HG02884 (cell line): ENCODE results near the gene ZNF438.

Source experiments
- ATAC-seq: cut with Tn5 transposase; IDR thresholded peaks from one replicate; pipeline ENCODE4 v1.9.1; 2021; ENCODE audit warnings: mild to moderate bottlenecking, moderate library complexity; ENCODE audit not compliant: unreplicated experiment

ZNF438 gene

DNA sequence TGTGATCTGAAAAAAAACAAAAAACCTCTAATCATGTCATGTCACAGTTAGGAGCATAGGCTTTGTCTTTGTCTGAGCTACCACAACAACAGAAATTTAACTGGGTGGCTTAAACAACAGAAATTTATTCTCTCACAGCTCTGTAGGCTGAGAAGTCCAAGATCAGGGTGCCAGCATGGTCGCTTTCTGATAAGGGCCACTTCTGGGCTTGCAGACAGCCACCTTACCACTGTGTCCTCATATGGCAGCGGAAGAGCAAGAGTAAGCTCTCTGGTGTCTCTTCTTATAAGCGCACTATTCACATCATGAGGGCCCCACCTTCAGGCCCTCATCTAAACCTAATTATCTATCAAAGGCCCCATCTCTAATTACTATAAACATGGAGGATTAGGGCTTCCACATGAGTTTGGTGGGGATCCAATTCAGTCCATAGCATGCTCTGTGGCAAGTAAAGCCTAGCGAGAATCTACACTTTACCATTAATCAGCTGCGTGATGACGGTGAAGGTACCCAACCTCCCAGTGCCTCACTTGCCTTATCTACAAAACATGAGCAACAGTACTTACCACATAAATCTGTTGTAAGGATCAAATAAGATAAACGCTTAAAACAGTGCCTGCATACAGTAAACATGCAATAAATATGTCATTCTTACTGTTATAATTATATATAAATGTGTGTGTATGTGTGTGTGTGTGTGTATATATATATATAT is 17.3 kb downstream of the ZNF438 start:
- no peak for ATAC-seq

DNA sequence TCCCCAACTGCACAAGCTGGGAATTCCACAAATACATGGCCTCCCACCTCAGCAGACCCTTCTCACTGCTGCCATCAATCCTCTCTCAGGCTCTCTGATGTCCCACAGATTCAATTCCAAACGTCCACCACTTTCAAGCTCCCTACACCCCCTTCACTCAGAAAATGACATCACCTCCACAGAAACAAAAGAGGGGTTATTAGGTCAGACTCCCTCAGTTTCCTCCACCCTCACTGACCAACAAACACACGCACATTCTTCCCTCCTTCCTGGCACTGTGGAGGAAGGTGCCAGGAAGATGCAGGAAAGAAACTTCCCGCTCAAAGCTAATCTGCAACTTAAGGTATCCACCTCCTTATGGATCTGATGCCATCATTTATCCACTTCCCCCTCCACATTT is 18.3 kb downstream of the ZNF438 start:
- ATAC-seq: no peak

GRCh38 chr10:31011665-31012022 is 20.0 kb downstream of the ZNF438 start:
- ATAC-seq: no peak

DNA sequence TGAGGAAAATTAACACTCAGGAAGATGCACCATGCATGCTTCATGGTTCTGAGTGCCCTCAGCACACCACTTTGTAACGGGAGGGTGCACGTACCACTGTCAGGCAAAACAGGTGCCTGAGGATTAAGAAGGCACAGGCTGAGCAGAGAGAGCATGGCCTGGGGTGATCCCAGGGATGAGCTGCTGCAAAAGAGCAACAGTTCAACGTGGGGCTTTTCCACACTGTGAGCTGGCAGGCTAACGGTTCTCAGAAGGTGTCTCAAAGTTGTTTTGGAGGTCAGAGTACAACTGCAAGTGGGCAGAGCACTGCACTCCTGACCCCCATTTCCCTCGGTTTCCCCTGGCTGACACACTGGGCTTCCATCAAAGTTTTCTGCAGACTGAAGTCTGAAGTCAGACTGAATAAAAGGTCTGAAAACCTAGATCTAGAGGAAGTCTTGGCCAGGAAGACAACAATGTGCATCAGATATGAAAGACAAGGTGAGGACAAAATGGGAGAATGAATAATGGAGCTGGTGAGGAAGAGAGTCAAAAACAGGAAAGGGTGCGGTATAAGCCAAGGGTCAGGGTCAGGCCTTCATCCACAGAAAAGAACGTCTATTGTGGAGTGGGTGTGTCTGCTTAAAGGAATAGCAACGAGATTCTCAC is 20.5 kb downstream of the ZNF438 start:
- no peak for ATAC-seq

GRCh38 chr10:31010062-31010461 is 21.6 kb downstream of the ZNF438 start:
- no peak for ATAC-seq

- ATAC-seq: no peak
Observed at GRCh38 chr10:31005895-31006294, 25.8 kb downstream of the ZNF438 start.

- ATAC-seq: no peak
Observed at GRCh38 chr10:31004611-31005193, 27.0 kb downstream of the ZNF438 start.

- ATAC-seq: no peak
Observed at GRCh38 chr10:31001740-31002139, 29.9 kb downstream of the ZNF438 start.

- no peak for ATAC-seq
Observed at GRCh38 chr10:31000867-31001266, 30.8 kb downstream of the ZNF438 start.

DNA sequence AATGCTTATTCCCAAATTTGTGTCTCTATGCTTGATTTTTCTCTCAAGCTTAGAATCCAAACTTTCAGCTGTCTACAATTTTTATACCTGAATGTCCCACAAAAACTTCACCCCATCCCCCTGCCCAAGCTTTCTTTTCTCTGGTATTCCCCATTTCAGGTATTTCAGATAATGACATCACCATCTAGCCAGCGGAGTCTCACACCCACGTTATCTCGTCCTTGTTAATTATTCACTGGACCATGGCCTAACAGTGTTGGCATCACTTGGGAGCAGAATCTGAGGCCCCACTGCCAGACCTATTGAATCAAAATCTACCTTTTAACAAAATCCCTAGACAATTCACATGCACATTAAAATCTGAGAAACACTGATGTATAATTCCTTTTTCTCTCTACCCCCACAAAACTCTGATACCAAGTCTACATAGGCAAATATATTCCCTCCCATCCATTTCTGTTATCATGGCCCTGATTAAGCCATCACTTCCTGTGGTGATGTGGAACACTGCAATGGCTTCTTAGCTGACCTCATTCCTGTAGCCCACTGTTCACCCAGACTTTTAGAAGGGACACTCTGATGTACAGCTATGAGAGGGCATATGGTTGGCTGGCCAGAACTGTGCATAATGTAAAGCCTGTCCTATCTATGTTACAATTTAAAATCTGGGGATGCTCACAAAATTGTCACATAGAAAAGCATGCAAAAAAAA is 31.4 kb downstream of the ZNF438 start:
- ATAC-seq: no peak

GRCh38 chr10:30999070-30999712 is 32.5 kb downstream of the ZNF438 start:
- no peak for ATAC-seq

- no peak for ATAC-seq
Observed at GRCh38 chr10:30997536-30998235, 34.0 kb downstream of the ZNF438 start.

- no peak for ATAC-seq
Observed at GRCh38 chr10:30996481-30997005, 35.1 kb downstream of the ZNF438 start.

GRCh38 chr10:30995081-30995770 is 36.4 kb downstream of the ZNF438 start:
- ATAC-seq: no peak

- no peak for ATAC-seq
Observed at GRCh38 chr10:30993155-30993554, 38.5 kb downstream of the ZNF438 start.

DNA sequence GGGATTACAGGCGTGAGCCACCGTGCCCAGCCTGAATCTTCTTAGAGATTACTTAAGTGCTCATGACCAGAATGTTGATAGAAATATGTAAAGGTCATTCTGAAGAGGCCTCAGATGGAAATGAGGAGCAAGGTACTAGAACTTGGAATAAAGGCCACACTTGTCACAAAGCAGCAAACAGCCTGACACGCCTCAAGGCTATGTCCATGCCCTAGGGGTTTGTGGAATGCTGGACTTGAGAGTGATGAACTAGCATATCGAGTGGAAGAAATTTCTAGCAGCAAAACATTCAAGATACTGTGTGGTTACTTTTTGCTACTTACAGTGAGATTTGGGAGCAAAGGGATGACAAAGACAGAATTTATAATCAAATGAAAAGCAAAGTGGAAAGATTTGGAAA is 39.0 kb downstream of the ZNF438 start:
- ATAC-seq: no peak

DNA sequence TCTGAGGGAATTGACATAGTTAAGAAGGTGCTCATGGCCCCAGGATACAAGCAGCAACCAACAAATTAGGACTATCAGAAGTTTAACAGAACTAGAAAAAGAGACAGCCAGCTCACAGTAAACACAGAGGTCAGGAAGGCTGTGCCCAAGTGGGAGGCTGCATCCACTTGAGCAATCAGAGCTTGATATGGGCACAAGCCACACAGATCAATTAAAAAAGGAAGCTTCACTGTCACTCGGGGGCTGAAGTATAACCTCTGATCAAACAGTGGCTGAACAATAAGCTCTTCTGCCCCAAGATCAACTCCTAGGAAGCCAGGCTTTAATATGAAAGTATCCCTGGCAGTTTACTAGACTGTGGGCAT is 40.0 kb downstream of the ZNF438 start:
- ATAC-seq: no peak

- ATAC-seq: no peak
Observed at GRCh38 chr10:30990971-30991646, 40.6 kb downstream of the ZNF438 start.

DNA sequence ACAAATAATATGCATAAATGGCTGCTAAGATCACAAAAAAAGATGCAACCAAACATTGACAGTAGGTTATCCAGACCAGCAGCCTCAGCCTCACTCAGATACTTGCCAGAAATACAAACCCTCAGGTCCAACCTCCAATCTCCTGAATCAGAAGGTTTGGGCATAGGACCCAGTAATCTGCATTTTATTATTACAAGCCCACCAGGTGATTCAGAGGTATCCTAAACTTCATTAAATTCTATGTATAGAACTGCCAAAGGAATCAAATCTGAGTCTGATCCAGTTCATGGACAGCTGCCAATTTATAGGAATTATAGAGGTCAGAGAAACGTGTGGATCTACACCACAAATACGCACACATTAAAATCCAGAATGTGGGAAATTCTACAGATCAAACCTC is 41.3 kb downstream of the ZNF438 start:
- no peak for ATAC-seq
